ENCODE data around the gene VILL.

The VILL gene

GRCh38 chr3:38026856-38027255 is 36.3 kb downstream of the VILL start:
- in situ Hi-C loops (cut with MboI; ENCODE audit: low sequenced_read_pairs, unreplicated experiment), result no loop called here
- TF ChIP-seq CTCF (IDR thresholded peaks at IDR 0.05; ENCODE audit: borderline replicate concordance, control extremely low read depth, extremely low read depth, insufficient read depth, missing control alignments), result no peak
- DNase-seq (ENCODE audit: low spot score), result no peak

- no peak for TF ChIP-seq CTCF (IDR thresholded peaks at IDR 0.05; ENCODE audit: borderline replicate concordance, control extremely low read depth, extremely low read depth, insufficient read depth, missing control alignments)
- no peak for DNase-seq (ENCODE audit: low spot score)
- in situ Hi-C loops (cut with MboI; ENCODE audit: low sequenced_read_pairs, unreplicated experiment), result no loop called here
These were observed 37.2 kb downstream of the VILL start for GRCh38 chr3:38027466-38028465.

- no peak for DNase-seq (ENCODE audit: low spot score)
- no peak for TF ChIP-seq CTCF (IDR thresholded peaks at IDR 0.05; ENCODE audit: borderline replicate concordance, control extremely low read depth, extremely low read depth, insufficient read depth, missing control alignments)
- in situ Hi-C loops (cut with MboI; ENCODE audit: low sequenced_read_pairs, unreplicated experiment), result no loop called here
These were observed 38.2 kb downstream of the VILL start for GRCh38 chr3:38028621-38029361.

GRCh38 chr3:38029400-38030125 is 39.0 kb downstream of the VILL start, which contains the start of gene PLCD1:
Gene PLCD1, minus strand, starts transcription at chr3:38029642. Its CDS starts 103 bp downstream, at chr3:38029539.
- no peak for DNase-seq (ENCODE audit: low spot score)
- no peak for TF ChIP-seq CTCF (IDR thresholded peaks at IDR 0.05; ENCODE audit: borderline replicate concordance, control extremely low read depth, extremely low read depth, insufficient read depth, missing control alignments)
- in situ Hi-C loops (cut with MboI; ENCODE audit: low sequenced_read_pairs, unreplicated experiment), result no loop called here

- in situ Hi-C loops (cut with MboI; ENCODE audit: low sequenced_read_pairs, unreplicated experiment), result no loop called here
- no peak for TF ChIP-seq CTCF (IDR thresholded peaks at IDR 0.05; ENCODE audit: borderline replicate concordance, control extremely low read depth, extremely low read depth, insufficient read depth, missing control alignments)
- DNase-seq (ENCODE audit: low spot score), result no peak
These were observed 39.8 kb downstream of the VILL start for GRCh38 chr3:38030126-38031021.

Data from GM13976 (cell line).